Type B pancreatic cell (in vitro differentiated cells): Measurements from ENCODE around the gene RANBP1. TPM values are rescaled to one million over a fixed set of nuclear protein-coding genes. Genes with fewer than 3 reads are reported as not detected.

Experiments
- DNase-seq: peaks from one replicate; pipeline ENCODE4 v3.0.0; 2021; ENCODE audit warnings: mixed read lengths; ENCODE audit not compliant: unreplicated experiment; ENCODE audit errors: extremely low spot score
- H3K27ac Mint-ChIP-seq: 2 replicates; pipeline ENCODE4 v1.8.0; 2021; ENCODE audit warnings: mild to moderate bottlenecking, mixed read lengths
- H3K27me3 Mint-ChIP-seq: 2 replicates; pipeline ENCODE4 v1.8.0; 2021; ENCODE audit warnings: mixed read lengths
- H3K36me3 Mint-ChIP-seq: 2 replicates; pipeline ENCODE4 v1.8.0; 2021; ENCODE audit warnings: mixed read lengths
- H3K4me1 Mint-ChIP-seq: one replicate; pipeline ENCODE4 v1.8.0; 2021; ENCODE audit warnings: mixed read lengths; ENCODE audit not compliant: unreplicated experiment
- H3K4me3 Mint-ChIP-seq: 2 replicates; pipeline ENCODE4 v1.8.0; 2021; ENCODE audit warnings: mild to moderate bottlenecking, mixed read lengths
- H3K9me3 Mint-ChIP-seq: 2 replicates; pipeline ENCODE4 v1.8.0; 2021; ENCODE audit warnings: mixed read lengths
- CTCF ChIP-seq: fragments of 200-600 bp; sonication (generic); conservative IDR thresholded peaks from 2 replicates; pipeline ENCODE4 v1.5.0; 2021; ENCODE audit warnings: antibody characterized with exemption, mild to moderate bottlenecking
- total RNA-seq: library from RNA; stranded (reverse); gene quantifications from 2 replicates; pipeline ENCODE4 v1.2.1, GENCODE V29; 2021; ENCODE audit warnings: low replicate concordance

RANBP1 gene
- total RNA-seq, 1 donor from 2014 or later, result 235 TPM

- no peak for TF ChIP-seq CTCF
- no peaks in the 10 kb centered on the region for H3K36me3 Mint-ChIP-seq
- H3K27me3 Mint-ChIP-seq, result no peaks in the 10 kb centered on the region
- no peaks in the 10 kb centered on the region for H3K9me3 Mint-ChIP-seq
- H3K27ac Mint-ChIP-seq, result no peak overlapping the region
- no peak for DNase-seq
- H3K4me3 Mint-ChIP-seq, result no peak overlapping the region
- H3K4me1 Mint-ChIP-seq, result no peaks in the 10 kb centered on the region
Observed at GRCh38 chr22:20166703-20167102, 50.8 kb downstream of the RANBP1 start.

- H3K27ac Mint-ChIP-seq, result no peak overlapping the region
- TF ChIP-seq CTCF, result no peak
- no peaks in the 10 kb centered on the region for H3K36me3 Mint-ChIP-seq
- no peaks in the 10 kb centered on the region for H3K4me1 Mint-ChIP-seq
- DNase-seq, result no peak
- no peak overlapping the region for H3K4me3 Mint-ChIP-seq
- H3K9me3 Mint-ChIP-seq, result no peaks in the 10 kb centered on the region
- H3K27me3 Mint-ChIP-seq, result no peaks in the 10 kb centered on the region
Observed at GRCh38 chr22:20167643-20168322, 51.9 kb downstream of the RANBP1 start.

DNA sequence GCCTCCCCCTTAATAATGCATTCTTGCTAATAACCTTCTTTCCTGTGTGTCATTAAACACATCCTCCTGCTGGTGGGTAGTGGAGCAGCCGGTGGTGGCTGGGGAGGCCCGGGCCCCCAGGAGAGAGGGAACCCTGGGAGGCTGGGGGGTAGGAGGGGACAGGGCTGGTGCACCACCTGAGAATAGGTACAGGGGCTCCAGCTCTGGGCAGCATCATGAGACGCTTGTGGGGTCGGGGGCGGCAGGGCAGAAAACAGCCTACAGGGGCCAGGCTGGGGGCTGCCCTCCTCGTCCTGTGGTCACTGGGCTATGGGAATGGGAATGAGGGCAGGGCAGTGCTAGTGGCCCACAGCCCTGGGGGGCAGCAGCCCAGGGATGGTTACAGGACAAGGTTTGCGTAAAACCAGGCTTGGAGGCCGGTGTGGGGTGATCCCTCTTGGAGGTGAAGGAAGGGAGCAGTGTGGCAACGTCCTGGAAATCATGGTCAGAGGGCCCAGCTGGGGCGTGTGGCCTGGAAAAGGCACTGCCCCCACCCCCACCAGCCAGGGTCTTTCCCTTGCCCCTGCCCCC lies 53.4 kb downstream of the RANBP1 start:
- Mint-ChIP-seq H3K4me3 (no peak overlapping the region), H3K9me3 (no peaks in the 10 kb centered on the region), H3K27me3 (no peaks in the 10 kb centered on the region), H3K4me1 (peaks cover 4% of the 10 kb centered on the region), H3K27ac (no peak overlapping the region), H3K36me3 (no peaks in the 10 kb centered on the region)
- no peak for TF ChIP-seq CTCF
- no peak for DNase-seq

GRCh38 chr22:20170170-20170569 lies 54.3 kb downstream of the RANBP1 start:
- H3K9me3 Mint-ChIP-seq, result no peaks in the 10 kb centered on the region
- peaks cover 4% of the 10 kb centered on the region for H3K4me1 Mint-ChIP-seq
- no peaks in the 10 kb centered on the region for H3K27me3 Mint-ChIP-seq
- H3K27ac Mint-ChIP-seq, result no peak overlapping the region
- no peak for DNase-seq
- no peak for TF ChIP-seq CTCF
- H3K36me3 Mint-ChIP-seq, result no peaks in the 10 kb centered on the region
- no peak overlapping the region for H3K4me3 Mint-ChIP-seq

DNA sequence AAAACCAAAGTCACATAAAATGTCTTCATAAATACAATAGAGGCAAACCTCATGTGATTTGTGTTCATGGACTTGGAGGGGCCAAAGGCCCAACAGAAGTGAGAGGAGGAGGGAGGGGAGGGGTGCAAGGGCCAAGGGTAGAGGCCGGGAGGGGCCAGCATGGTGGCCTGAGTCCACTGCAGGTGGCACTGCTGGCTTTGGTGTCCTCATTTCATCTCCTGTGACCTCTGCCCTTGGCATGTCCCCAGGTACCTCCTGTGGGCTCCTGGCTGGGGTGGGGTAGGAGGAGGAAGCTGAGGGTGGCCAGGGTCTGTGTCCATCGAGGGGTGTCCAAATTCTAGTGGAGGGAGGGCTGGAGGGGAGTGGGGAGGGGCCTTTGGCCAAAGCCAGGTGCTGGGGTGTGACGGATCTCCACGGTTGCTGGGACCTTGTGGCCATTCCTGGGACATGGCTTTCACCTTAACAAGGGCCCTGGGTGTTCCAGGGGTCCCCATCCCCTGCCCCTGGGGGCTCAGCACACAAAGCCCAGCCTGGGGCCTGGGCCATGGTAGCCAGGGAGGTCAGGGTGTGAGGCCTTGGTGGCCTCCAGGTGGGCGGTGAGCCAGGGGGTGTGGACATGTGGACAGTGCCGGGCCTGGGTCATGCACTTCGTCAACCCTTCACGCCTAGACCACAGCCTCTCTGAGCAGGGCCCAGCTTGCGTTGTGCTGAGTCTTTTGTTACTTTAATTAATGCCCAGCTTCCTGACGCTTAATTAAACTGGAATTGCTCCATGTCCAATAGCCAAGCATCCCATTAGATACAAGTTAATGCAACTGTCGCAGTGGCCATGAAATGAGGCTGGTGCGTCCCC lies 55.6 kb downstream of the RANBP1 start:
- no peak overlapping the region for H3K4me3 Mint-ChIP-seq
- H3K27ac Mint-ChIP-seq, result no peak overlapping the region
- no peaks in the 10 kb centered on the region for H3K36me3 Mint-ChIP-seq
- DNase-seq, result no peak
- peaks cover 8% of the 10 kb centered on the region for H3K4me1 Mint-ChIP-seq
- no peaks in the 10 kb centered on the region for H3K27me3 Mint-ChIP-seq
- TF ChIP-seq CTCF, result no peak
- no peaks in the 10 kb centered on the region for H3K9me3 Mint-ChIP-seq
